DND-41 (cell line): ENCODE measurements around the gene SPACA6.

ENCODE experiments used
- ATAC-seq: fragments of 200-7000 bp; cut with Tn5 transposase; 3 replicates; pipeline ENCODE4 v1.9.1; 2021; ENCODE audit warnings: low read depth; ENCODE audit not compliant: insufficient read depth
- DNase-seq: peaks from one replicate; pipeline ENCODE4 v3.0.0-alpha.2; 2020
- H2AFZ ChIP-seq: 2 replicates; pipeline ENCODE4 v1.6.0; 2012; ENCODE audit warnings: low read depth, low read length
- H3K27ac ChIP-seq: 2 replicates; pipeline ENCODE4 v1.5.1; 2012; ENCODE audit warnings: low read length, inconsistent platforms
- H3K27me3 ChIP-seq: fragments of 200-600 bp; sonication (generic); 2 replicates; pipeline ENCODE4 v1.6.0; 2012; ENCODE audit warnings: low read length, mild to moderate bottlenecking, inconsistent platforms; ENCODE audit not compliant: insufficient read depth, poor library complexity
- H3K36me3 ChIP-seq: 2 replicates; pipeline ENCODE4 v1.5.1; 2012; ENCODE audit warnings: low read length, inconsistent platforms; ENCODE audit not compliant: insufficient read depth
- H3K4me1 ChIP-seq: 2 replicates; pipeline ENCODE4 v1.5.1; 2012; ENCODE audit warnings: mild to moderate bottlenecking, low read length; ENCODE audit not compliant: insufficient read depth
- H3K4me2 ChIP-seq: 2 replicates; pipeline ENCODE4 v1.6.0; 2012; ENCODE audit warnings: mild to moderate bottlenecking, moderate library complexity, low read length, inconsistent platforms; ENCODE audit not compliant: insufficient read depth
- H3K4me3 ChIP-seq, 2 experiments: fragments of 200-600 bp in 1 of 2; shearing (Covaris generic) in 1 of 2; 2 replicates each; pipeline ENCODE4 v1.5.1; 2012 to 2016; ENCODE audit warnings: inconsistent platforms in 2 of 2, low read length in 2 of 2, mild to moderate bottlenecking in 2 of 2, low read depth in 1 of 2, moderate library complexity in 1 of 2
- H3K79me2 ChIP-seq: 2 replicates; pipeline ENCODE4 v1.6.0; 2012; ENCODE audit warnings: low read length, inconsistent platforms; ENCODE audit not compliant: insufficient read depth
- H3K9ac ChIP-seq: 2 replicates; pipeline ENCODE4 v1.6.0; 2012; ENCODE audit warnings: low read depth, mild to moderate bottlenecking, inconsistent platforms, low read length, moderate library complexity
- H3K9me3 ChIP-seq: 2 replicates; pipeline ENCODE4 v1.5.1; 2012; ENCODE audit warnings: low read length, moderate library complexity, mild to moderate bottlenecking, inconsistent platforms; ENCODE audit not compliant: insufficient read depth, severe bottlenecking
- H4K20me1 ChIP-seq: 2 replicates; pipeline ENCODE4 v1.6.0; 2012; ENCODE audit warnings: low read length; ENCODE audit not compliant: insufficient read depth
- CTCF ChIP-seq: IDR thresholded peaks from 2 replicates; pipeline ENCODE4 v1.5.1; 2012; ENCODE audit warnings: borderline replicate concordance, low read length, moderate library complexity, mild to moderate bottlenecking; ENCODE audit not compliant: poor library complexity, severe bottlenecking; ENCODE audit errors: extremely low read depth
- EZH2 ChIP-seq: IDR thresholded peaks from 3 replicates; pipeline ENCODE4 v1.6.1; 2012; ENCODE audit warnings: borderline replicate concordance, low read depth, mild to moderate bottlenecking, moderate library complexity, low read length, inconsistent platforms; ENCODE audit not compliant: severe bottlenecking

SPACA6 gene

GRCh38 chr19:51680474-51680873 lies 12.7 kb upstream of the SPACA6 start:
- H3K4me1 ChIP-seq: peaks cover 19% of the 10 kb centered on the region
- no peaks in the 10 kb centered on the region for H4K20me1 ChIP-seq
- no peak for ATAC-seq
- H3K36me3 ChIP-seq: no peaks in the 10 kb centered on the region
- H2AFZ ChIP-seq: no peak overlapping the region
- H3K27ac ChIP-seq: no peak overlapping the region
- no peak overlapping the region for H3K4me2 ChIP-seq
- H3K79me2 ChIP-seq: no peaks in the 10 kb centered on the region
- no peak overlapping the region for H3K9ac ChIP-seq
- peaks cover 9% of the 10 kb centered on the region for H3K9me3 ChIP-seq
- DNase-seq: no peak
- no peak overlapping the region for H3K4me3 ChIP-seq
- TF ChIP-seq CTCF: no peak
- no peak for TF ChIP-seq EZH2
- H3K27me3 ChIP-seq: peaks cover 15% of the 10 kb centered on the region

- no peak overlapping the region for H3K4me3 ChIP-seq
- ATAC-seq (no peak), DNase-seq (no peak)
- no peak overlapping the region for H3K9ac ChIP-seq
- H4K20me1 ChIP-seq: no peaks in the 10 kb centered on the region
- no peak overlapping the region for H2AFZ ChIP-seq
- no peaks in the 10 kb centered on the region for H3K79me2 ChIP-seq
- peaks cover 9% of the 10 kb centered on the region for H3K9me3 ChIP-seq
- H3K27ac ChIP-seq: no peak overlapping the region
- H3K36me3 ChIP-seq: no peaks in the 10 kb centered on the region
- H3K4me2 ChIP-seq: no peak overlapping the region
- peaks cover 15% of the 10 kb centered on the region for H3K27me3 ChIP-seq
- peaks cover 12% of the 10 kb centered on the region for H3K4me1 ChIP-seq
- TF ChIP-seq EZH2 (no peak), CTCF (no peak)
Observed at GRCh38 chr19:51681286-51681941, 11.7 kb upstream of the SPACA6 start.

GRCh38 chr19:51686171-51686570 lies 7.0 kb upstream of the SPACA6 start:
- Histone ChIP-seq H3K4me1 (peaks cover 16% of the 10 kb centered on the region), H3K4me2 (no peak overlapping the region), H3K27me3 (peaks cover 34% of the 10 kb centered on the region), H3K36me3 (no peaks in the 10 kb centered on the region), H3K27ac (no peak overlapping the region), H2AFZ (no peak overlapping the region), H4K20me1 (no peaks in the 10 kb centered on the region; the same call in 1 of the 2 replicates), H3K79me2 (no peaks in the 10 kb centered on the region), H3K9ac (no peak overlapping the region), H3K4me3 (no peak overlapping the region), H3K9me3 (peaks cover 9% of the 10 kb centered on the region)
- no peak for ATAC-seq
- no peak for TF ChIP-seq EZH2
- TF ChIP-seq CTCF: no peak
- DNase-seq: no peak
